HCT116 (cell line): ENCODE data around the gene PSENEN.

Experiments
- CTCF ChIP-seq, 3 experiments: fragments of 200-600 bp in 1 of 3; sonication (generic) in 1 of 3; IDR thresholded peaks in 2 of 3; conservative IDR thresholded peaks in 1 of 3; 2 replicates each; pipeline ENCODE4 v1.5.1; 2012 to 2017; ENCODE audit warnings: low read depth in 2 of 3, low read length in 2 of 3, antibody characterized with exemption in 1 of 3, borderline replicate concordance in 1 of 3, control low read depth in 1 of 3, mild to moderate bottlenecking in 1 of 3, mixed read lengths in 1 of 3, mixed run types in 1 of 3, moderate library complexity in 1 of 3; ENCODE audit not compliant: insufficient read depth in 1 of 3
- EZH2 ChIP-seq: fragments of 200-600 bp; sonication (generic); IDR thresholded peaks from 2 replicates; pipeline ENCODE4 v1.6.1; 2017; ENCODE audit warnings: antibody characterized with exemption, mixed run types
- FOSL1 ChIP-seq: IDR thresholded peaks from 2 replicates; pipeline ENCODE4 v1.6.1; 2012; ENCODE audit warnings: low read depth
- YY1 ChIP-seq: IDR thresholded peaks from 2 replicates; pipeline ENCODE4 v1.6.1; 2011; ENCODE audit warnings: low read length, low read depth, moderate library complexity, mild to moderate bottlenecking; ENCODE audit not compliant: insufficient replicate concordance; ENCODE audit errors: extremely low read depth
- ZBTB33 ChIP-seq: IDR thresholded peaks from 2 replicates; pipeline ENCODE4 v1.6.1; 2011; ENCODE audit warnings: mild to moderate bottlenecking, low read length, moderate library complexity; ENCODE audit not compliant: insufficient replicate concordance; ENCODE audit errors: extremely low read depth

- TF ChIP-seq YY1 (no peak), FOSL1 (no peak), CTCF (IDR thresholded peaks at IDR 0.05 in 2 of 3, conservative IDR thresholded peaks at IDR 0.05 in 1 of 3; ENCODE audit: borderline replicate concordance in 1 of 3, insufficient read depth in 1 of 3, low read depth in 2 of 3, low read length in 2 of 3) (no peak), EZH2 (no peak), ZBTB33 (no peak)
Measured at GRCh38 chr19:35746531-35746930, 1.1 kb downstream of the PSENEN start.
